NCI-H82 treated with DMSO at 0.1 percent for 48 hours (cell line): ENCODE data around the gene TSGA10IP.

Source experiments
- DNase-seq: peaks from one replicate; lab custom pipeline; 2025; ENCODE audit not compliant: unreplicated experiment; lab: John Stamatoyannopoulos, UW

TSGA10IP gene

GRCh38 chr11:66003291-66003690 lies 58.0 kb downstream of the TSGA10IP start:
- no peak for DNase-seq

- no peak for DNase-seq
Measured at GRCh38 chr11:66004186-66004585, 58.9 kb downstream of the TSGA10IP start.

GRCh38 chr11:66006134-66006890 lies 61.0 kb downstream of the TSGA10IP start:
- DNase-seq, result no peak

DNA sequence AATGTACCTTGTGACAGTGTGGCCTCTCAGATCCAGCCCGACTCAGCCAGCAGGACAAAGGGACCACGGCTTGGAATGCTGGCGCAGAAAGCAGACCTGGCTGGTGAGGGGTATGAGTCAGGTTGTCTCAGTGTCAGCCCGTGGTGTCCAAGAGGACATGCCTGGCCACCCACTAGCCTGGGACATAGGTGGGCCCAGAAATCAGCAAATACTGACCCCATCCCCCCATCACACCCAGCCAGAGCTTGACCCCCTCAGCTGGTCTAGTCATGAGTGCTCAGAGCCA lies 61.6 kb downstream of the TSGA10IP start:
- DNase-seq, result no peak

- peak; percentile 5 for DNase-seq
Measured at GRCh38 chr11:66007201-66007634, 61.9 kb downstream of the TSGA10IP start.

- no peak for DNase-seq
Measured at GRCh38 chr11:66008095-66008467, 62.8 kb downstream of the TSGA10IP start.

DNA sequence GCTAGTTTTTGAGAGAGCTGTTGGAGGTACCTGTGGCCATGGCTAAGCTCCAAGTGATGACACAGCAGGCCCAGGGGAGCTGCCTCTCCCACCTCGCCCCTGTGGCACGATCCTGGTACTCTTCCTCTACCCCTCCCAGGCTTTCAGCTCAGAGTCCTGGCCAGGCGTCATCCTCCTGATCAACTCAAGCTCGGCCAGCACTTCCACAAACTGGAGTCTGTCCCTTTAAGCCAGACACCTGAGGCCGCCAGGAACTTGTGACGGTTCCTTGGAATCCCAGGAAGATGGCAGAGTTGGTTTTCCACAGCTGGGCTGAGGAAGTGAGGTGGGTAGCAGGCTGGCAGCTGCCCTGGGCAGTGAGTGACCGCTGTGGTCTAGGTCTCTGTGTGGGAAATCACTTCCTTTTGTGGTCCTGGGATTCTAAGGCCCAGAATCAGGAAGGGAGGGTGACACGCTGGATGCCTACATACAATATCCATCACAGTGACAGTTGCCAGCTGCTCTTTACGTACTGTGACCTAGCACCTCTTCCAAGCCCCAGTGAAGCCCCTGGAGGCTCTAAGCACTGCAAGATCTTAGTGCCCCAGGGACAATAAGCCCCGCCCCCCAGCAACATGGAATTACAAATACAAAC lies 63.3 kb downstream of the TSGA10IP start:
- peak; percentile 3 for DNase-seq
